HCT116 (cell line): ENCODE results near the gene TMEM11. TPM values are rescaled to one million over a fixed set of nuclear protein-coding genes. Genes with fewer than 3 reads are reported as not detected.

Experiments used
- ATAC-seq: fragments of 200-7000 bp; cut with Tn5 transposase; 2 replicates; pipeline ENCODE4 v1.9.1; 2020; ENCODE audit warnings: mild to moderate bottlenecking, moderate library complexity
- BruUV-seq: library from RNA; stranded (reverse); fragments of 400-500 nt; replicated peaks from 2 replicates; lab custom pipeline; 2021; lab: Mats Ljungman, UMichigan
- CTCF ChIA-PET: fragments of 300-600 bp; sonication (Branson Sonifier 250); formaldehyde crosslinking; loops from one replicate; lab custom pipeline; 2021; ENCODE audit warnings: antibody characterized with exemption; lab: Charles Lee
- POLR2A ChIA-PET: fragments of 300-600, 350-600 bp; sonication (Branson Sonifier 250); formaldehyde crosslinking; loops from one replicate; lab custom pipeline; 2021; ENCODE audit warnings: antibody characterized with exemption; lab: Charles Lee
- RAD21 ChIA-PET, 2 experiments: fragments of 300-600 bp; sonication (Branson Sonifier 250); formaldehyde crosslinking; loops; one replicate each; lab custom pipeline; 2023; ENCODE audit warnings: low total read pairs in 2 of 2; ENCODE audit not compliant: uncharacterized antibody in 2 of 2, unreplicated experiment in 2 of 2, low non-redundant PET in 1 of 2; lab: Charles Lee
- DNase-seq: peaks from one replicate; pipeline ENCODE4 v3.0.0-alpha.2; 2010; ENCODE audit warnings: low read depth, low spot score
- H2AFZ ChIP-seq: fragments of 200-600 bp; shearing (Covaris generic), sonication (generic); 2 replicates; pipeline ENCODE4 v1.6.1; 2017; ENCODE audit warnings: low read depth, mixed run types, mixed read lengths, antibody characterized with exemption, low read length; ENCODE audit not compliant: poor library complexity, severe bottlenecking
- H3K27ac ChIP-seq: 2 replicates; pipeline ENCODE4 v1.5.1; 2012; ENCODE audit warnings: low read depth, low read length
- H3K27me3 ChIP-seq: fragments of 200-600 bp; sonication (generic); 2 replicates; pipeline ENCODE4 v1.6.1; 2016; ENCODE audit warnings: mixed run types, low read length, mixed read lengths; ENCODE audit not compliant: insufficient read depth
- H3K36me3 ChIP-seq, 2 experiments: fragments of 200-500 bp in 1 of 2; fragments of 200-600 bp in 1 of 2; sonication (Bioruptor generic) in 1 of 2; sonication (generic) in 1 of 2; 2 replicates each; pipeline versions ENCODE4 v1.5.1 to v1.6.1; 2014 to 2016; ENCODE audit warnings: low read length in 2 of 2, inconsistent platforms in 1 of 2, mixed read lengths in 1 of 2, mixed run types in 1 of 2; ENCODE audit not compliant: insufficient read depth in 2 of 2, control insufficient read depth in 1 of 2
- H3K4me1 ChIP-seq, 2 experiments: fragments of 200-600 bp in 1 of 2; sonication (generic) in 1 of 2; 2 replicates each; pipeline versions ENCODE4 v1.5.1 to v1.6.1; 2012 to 2017; ENCODE audit warnings: low read length in 2 of 2, inconsistent platforms in 1 of 2, mild to moderate bottlenecking in 1 of 2, mixed read lengths in 1 of 2, mixed run types in 1 of 2, moderate library complexity in 1 of 2; ENCODE audit not compliant: insufficient read depth in 2 of 2, control insufficient read depth in 1 of 2
- H3K4me2 ChIP-seq: fragments of 200-600 bp; sonication (generic); 2 replicates; pipeline ENCODE4 v1.6.1; 2017; ENCODE audit warnings: mixed run types, low read length, mixed read lengths
- H3K4me3 ChIP-seq, 2 experiments: fragments of 200-600 bp in 1 of 2; sonication (generic) in 1 of 2; replicated peaks in 1 of 2; 2 replicates each; pipeline ENCODE4 v1.5.1; 2011 to 2016; ENCODE audit warnings: low read length in 2 of 2, control low read depth in 1 of 2, low read depth in 1 of 2, mild to moderate bottlenecking in 1 of 2, mixed read lengths in 1 of 2, mixed run types in 1 of 2
- H3K79me2 ChIP-seq: fragments of 200-600 bp; sonication (generic); 2 replicates; pipeline ENCODE4 v1.6.1; 2017; ENCODE audit warnings: mild to moderate bottlenecking, mixed run types, low read length, moderate library complexity, mixed read lengths; ENCODE audit not compliant: insufficient read depth
- H3K9ac ChIP-seq: fragments of 200-600 bp; sonication (generic); 2 replicates; pipeline ENCODE4 v1.6.1; 2016; ENCODE audit warnings: low read length, mixed read lengths
- H3K9me2 ChIP-seq: fragments of 200-600 bp; sonication (generic), shearing (Covaris generic); 2 replicates; pipeline ENCODE4 v1.6.1; 2017; ENCODE audit warnings: mixed run types, mild to moderate bottlenecking, moderate library complexity; ENCODE audit not compliant: insufficient read depth
- H3K9me3 ChIP-seq, 2 experiments: fragments of 200-500 bp in 1 of 2; fragments of 200-600 bp in 1 of 2; sonication (Bioruptor generic) in 1 of 2; sonication (generic) in 1 of 2; 2 replicates each; pipeline ENCODE4 v1.6.1; 2014 to 2017; ENCODE audit warnings: low read length in 2 of 2, mixed read lengths in 2 of 2, inconsistent platforms in 1 of 2, low read depth in 1 of 2, mild to moderate bottlenecking in 1 of 2, mixed run types in 1 of 2, moderate library complexity in 1 of 2; ENCODE audit not compliant: control insufficient read depth in 1 of 2, insufficient read depth in 1 of 2
- H4K20me1 ChIP-seq: fragments of 200-600 bp; sonication (generic), shearing (Covaris generic); 2 replicates; pipeline ENCODE4 v1.6.1; 2017; ENCODE audit warnings: mixed run types, mild to moderate bottlenecking, moderate library complexity; ENCODE audit not compliant: insufficient read depth
- CBX3 ChIP-seq: IDR thresholded peaks from 2 replicates; pipeline ENCODE4 v1.6.1; 2012; ENCODE audit warnings: low read depth
- CEBPB ChIP-seq: IDR thresholded peaks from 2 replicates; pipeline ENCODE4 v1.6.1; 2012; ENCODE audit warnings: low read depth
- ELF1 ChIP-seq: IDR thresholded peaks from 2 replicates; pipeline ENCODE4 v1.6.1; 2012; ENCODE audit warnings: low read depth, borderline replicate concordance
- EZH2 ChIP-seq: fragments of 200-600 bp; sonication (generic); IDR thresholded peaks from 2 replicates; pipeline ENCODE4 v1.6.1; 2017; ENCODE audit warnings: antibody characterized with exemption, mixed run types
- FOSL1 ChIP-seq: IDR thresholded peaks from 2 replicates; pipeline ENCODE4 v1.6.1; 2012; ENCODE audit warnings: low read depth
- JUND ChIP-seq: IDR thresholded peaks from 2 replicates; pipeline ENCODE4 v1.6.1; 2012
- POLR2A ChIP-seq: IDR thresholded peaks from 2 replicates; pipeline ENCODE4 v1.7.0; 2011; ENCODE audit warnings: borderline replicate concordance; ENCODE audit not compliant: insufficient read depth, insufficient read length; ENCODE audit errors: extremely low read depth
- POLR2AphosphoS5 ChIP-seq: IDR thresholded peaks from 2 replicates; pipeline ENCODE4 v1.6.1; 2011; ENCODE audit warnings: mild to moderate bottlenecking, low read depth, low read length, moderate library complexity
- SRF ChIP-seq: IDR thresholded peaks from 2 replicates; pipeline ENCODE4 v1.6.1; 2012; ENCODE audit warnings: low read depth
- YY1 ChIP-seq: IDR thresholded peaks from 2 replicates; pipeline ENCODE4 v1.6.1; 2011; ENCODE audit warnings: low read length, low read depth, moderate library complexity, mild to moderate bottlenecking; ENCODE audit not compliant: insufficient replicate concordance; ENCODE audit errors: extremely low read depth
- ZFX ChIP-seq: fragments of 450-650 bp; IDR thresholded peaks from 2 replicates; pipeline ENCODE4 v1.6.1; 2017
- ZNF274 ChIP-seq: fragments of 200-500 bp; sonication (Bioruptor generic); IDR thresholded peaks from 2 replicates; pipeline ENCODE4 v1.6.1; 2014; ENCODE audit warnings: mild to moderate bottlenecking, low read depth, low read length, inconsistent platforms
- intact Hi-C: fragments of 100-400 bp; cut with micrococcal nuclease; formaldehyde crosslinking; loops from 2 replicates; pipeline ENCODE4 v1.10.0; 2022
- total RNA-seq: library from RNA; stranded (reverse); gene quantifications from one replicate; pipeline ENCODE4 v1.2.1, GENCODE V29; 2021; ENCODE audit not compliant: unreplicated experiment
- TF ChIP-seq, protein P1 (sequence below): IDR thresholded peaks from 2 replicates; pipeline ENCODE4 v1.6.1; 2012
- TF ChIP-seq, protein P2 (sequence below): IDR thresholded peaks from 2 replicates; pipeline ENCODE4 v1.6.1; 2011; ENCODE audit warnings: mild to moderate bottlenecking, low read length, moderate library complexity; ENCODE audit not compliant: insufficient replicate concordance; ENCODE audit errors: extremely low read depth
- TF ChIP-seq, protein P3 (sequence below): IDR thresholded peaks from 2 replicates; pipeline ENCODE4 v1.6.1; 2012; ENCODE audit warnings: low read depth

TMEM11 gene
- total RNA-seq, 1 experiment from 2014 or later, result 31.0 TPM

DNA sequence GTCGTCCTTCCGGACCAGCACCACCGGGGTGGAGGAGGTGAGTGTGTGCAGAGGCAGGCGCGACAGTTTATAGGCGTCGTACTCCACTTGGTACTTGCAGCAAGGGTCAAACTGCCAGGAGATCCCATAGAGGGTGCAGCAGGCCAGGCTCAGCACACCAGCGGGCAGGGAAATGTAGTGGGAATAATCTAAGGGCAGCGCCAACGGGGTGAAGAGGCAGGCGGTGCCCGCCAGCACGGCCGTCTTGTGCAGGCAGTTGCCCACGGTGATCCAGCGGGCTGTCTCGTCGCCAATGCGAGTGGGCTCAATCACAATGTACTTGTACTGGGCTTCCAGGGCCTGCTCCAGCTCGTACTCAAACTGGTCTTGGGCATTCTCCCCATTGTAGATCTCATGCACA, 15.6 kb downstream of the TMEM11 start:
- TF ChIP-seq CEBPB (no peak), FOSL1 (no peak), ZNF274 (no peak), ELF1 (no peak), ZFX (no peak)
- ChIA-PET RAD21 (no interaction called here), POLR2A (no interaction called here), CTCF (no interaction called here)
- H3K9me3 ChIP-seq, result no peaks in the 10 kb centered on the region
- H4K20me1 ChIP-seq, result no peaks in the 10 kb centered on the region
- BruUV-seq, result TSS peak; percentile 40
- H3K9me2 ChIP-seq, result no peaks in the 10 kb centered on the region
- no peak for ATAC-seq
- H3K79me2 ChIP-seq, result peaks cover 60% of the 10 kb centered on the region
- H3K4me3 ChIP-seq, result no peak overlapping the region
- peaks cover 2 to 16% of the 10 kb centered on the region in 2 experiments for H3K36me3 ChIP-seq
- H3K9ac ChIP-seq, result no peak overlapping the region
- no peak overlapping the region for H3K4me2 ChIP-seq
- H2AFZ ChIP-seq, result no peak overlapping the region
- H3K4me1 ChIP-seq, result peaks cover 0 to 4% of the 10 kb centered on the region in 2 experiments; a peak in 1 of 4 replicates
- intact Hi-C loops, result no loop called here
- H3K27ac ChIP-seq, result no peak overlapping the region
- H3K27me3 ChIP-seq, result no peaks in the 10 kb centered on the region
- no peak for DNase-seq

DNA sequence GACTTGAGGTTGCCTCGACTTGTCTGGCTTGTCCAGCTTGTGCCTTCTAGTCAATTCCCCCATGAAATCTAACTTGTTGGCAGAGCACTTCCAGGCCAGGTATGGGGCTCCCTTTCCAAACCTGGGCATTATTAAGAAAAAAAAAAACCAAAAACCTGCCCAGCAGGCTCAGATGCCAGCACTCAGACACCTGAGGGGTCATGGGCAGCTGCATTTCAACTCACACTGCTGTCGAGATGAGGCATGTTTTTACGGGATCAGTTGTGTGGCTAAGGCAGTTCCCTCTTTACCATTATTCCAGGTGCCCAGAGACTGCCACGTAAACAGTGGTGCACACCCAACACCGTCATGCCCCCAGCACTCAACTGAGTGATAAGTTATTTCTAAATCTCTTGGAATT, 17.8 kb downstream of the TMEM11 start:
- no peaks in the 10 kb centered on the region for H3K9me3 ChIP-seq
- intact Hi-C loops, result no loop called here
- H3K4me3 ChIP-seq, result no peak overlapping the region
- H3K79me2 ChIP-seq, result peaks cover 37% of the 10 kb centered on the region
- peaks cover 2 to 16% of the 10 kb centered on the region in 2 experiments for H3K36me3 ChIP-seq
- DNase-seq (no peak), ATAC-seq (no peak)
- no peaks in the 10 kb centered on the region for H3K27me3 ChIP-seq
- H3K4me2 ChIP-seq, result no peak overlapping the region
- H3K9ac ChIP-seq, result no peak overlapping the region
- RAD21 ChIA-PET, result no interaction called here
- no peak overlapping the region for H2AFZ ChIP-seq
- H3K4me1 ChIP-seq, result peaks cover 0 to 6% of the 10 kb centered on the region in 2 experiments; a peak in 1 of 4 replicates
- POLR2A ChIA-PET, result no interaction called here
- CTCF ChIA-PET, result no interaction called here
- H3K27ac ChIP-seq, result no peak overlapping the region
- TF ChIP-seq JUND, result no peak
- no peak for TF ChIP-seq POLR2AphosphoS5
- no peak for TF ChIP-seq YY1
- no peak for TF ChIP-seq ELF1
- TF ChIP-seq, protein P1, sequence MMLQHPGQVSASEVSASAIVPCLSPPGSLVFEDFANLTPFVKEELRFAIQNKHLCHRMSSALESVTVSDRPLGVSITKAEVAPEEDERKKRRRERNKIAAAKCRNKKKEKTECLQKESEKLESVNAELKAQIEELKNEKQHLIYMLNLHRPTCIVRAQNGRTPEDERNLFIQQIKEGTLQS, result no peak
- TF ChIP-seq, protein P2, sequence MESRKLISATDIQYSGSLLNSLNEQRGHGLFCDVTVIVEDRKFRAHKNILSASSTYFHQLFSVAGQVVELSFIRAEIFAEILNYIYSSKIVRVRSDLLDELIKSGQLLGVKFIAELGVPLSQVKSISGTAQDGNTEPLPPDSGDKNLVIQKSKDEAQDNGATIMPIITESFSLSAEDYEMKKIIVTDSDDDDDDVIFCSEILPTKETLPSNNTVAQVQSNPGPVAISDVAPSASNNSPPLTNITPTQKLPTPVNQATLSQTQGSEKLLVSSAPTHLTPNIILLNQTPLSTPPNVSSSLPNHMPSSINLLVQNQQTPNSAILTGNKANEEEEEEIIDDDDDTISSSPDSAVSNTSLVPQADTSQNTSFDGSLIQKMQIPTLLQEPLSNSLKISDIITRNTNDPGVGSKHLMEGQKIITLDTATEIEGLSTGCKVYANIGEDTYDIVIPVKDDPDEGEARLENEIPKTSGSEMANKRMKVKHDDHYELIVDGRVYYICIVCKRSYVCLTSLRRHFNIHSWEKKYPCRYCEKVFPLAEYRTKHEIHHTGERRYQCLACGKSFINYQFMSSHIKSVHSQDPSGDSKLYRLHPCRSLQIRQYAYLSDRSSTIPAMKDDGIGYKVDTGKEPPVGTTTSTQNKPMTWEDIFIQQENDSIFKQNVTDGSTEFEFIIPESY, result no peak
- TF ChIP-seq EZH2, result no peak
- no peak for TF ChIP-seq POLR2A
- no peak for TF ChIP-seq CBX3
- no peak for TF ChIP-seq SRF
- TF ChIP-seq, protein P3, sequence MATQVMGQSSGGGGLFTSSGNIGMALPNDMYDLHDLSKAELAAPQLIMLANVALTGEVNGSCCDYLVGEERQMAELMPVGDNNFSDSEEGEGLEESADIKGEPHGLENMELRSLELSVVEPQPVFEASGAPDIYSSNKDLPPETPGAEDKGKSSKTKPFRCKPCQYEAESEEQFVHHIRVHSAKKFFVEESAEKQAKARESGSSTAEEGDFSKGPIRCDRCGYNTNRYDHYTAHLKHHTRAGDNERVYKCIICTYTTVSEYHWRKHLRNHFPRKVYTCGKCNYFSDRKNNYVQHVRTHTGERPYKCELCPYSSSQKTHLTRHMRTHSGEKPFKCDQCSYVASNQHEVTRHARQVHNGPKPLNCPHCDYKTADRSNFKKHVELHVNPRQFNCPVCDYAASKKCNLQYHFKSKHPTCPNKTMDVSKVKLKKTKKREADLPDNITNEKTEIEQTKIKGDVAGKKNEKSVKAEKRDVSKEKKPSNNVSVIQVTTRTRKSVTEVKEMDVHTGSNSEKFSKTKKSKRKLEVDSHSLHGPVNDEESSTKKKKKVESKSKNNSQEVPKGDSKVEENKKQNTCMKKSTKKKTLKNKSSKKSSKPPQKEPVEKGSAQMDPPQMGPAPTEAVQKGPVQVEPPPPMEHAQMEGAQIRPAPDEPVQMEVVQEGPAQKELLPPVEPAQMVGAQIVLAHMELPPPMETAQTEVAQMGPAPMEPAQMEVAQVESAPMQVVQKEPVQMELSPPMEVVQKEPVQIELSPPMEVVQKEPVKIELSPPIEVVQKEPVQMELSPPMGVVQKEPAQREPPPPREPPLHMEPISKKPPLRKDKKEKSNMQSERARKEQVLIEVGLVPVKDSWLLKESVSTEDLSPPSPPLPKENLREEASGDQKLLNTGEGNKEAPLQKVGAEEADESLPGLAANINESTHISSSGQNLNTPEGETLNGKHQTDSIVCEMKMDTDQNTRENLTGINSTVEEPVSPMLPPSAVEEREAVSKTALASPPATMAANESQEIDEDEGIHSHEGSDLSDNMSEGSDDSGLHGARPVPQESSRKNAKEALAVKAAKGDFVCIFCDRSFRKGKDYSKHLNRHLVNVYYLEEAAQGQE, result no peak
- TF ChIP-seq CEBPB, result no peak
- no TSS peak for BruUV-seq
- H4K20me1 ChIP-seq, result no peaks in the 10 kb centered on the region
- no peaks in the 10 kb centered on the region for H3K9me2 ChIP-seq
